MCF 10A (cell line): ENCODE data around the gene ATP6V0E1. TPM values are rescaled to one million over a fixed set of nuclear protein-coding genes. Genes with fewer than 3 reads are reported as not detected.
"Not testable (repeated sequence)": the region's sequence is repeated elsewhere in the genome, so short reads cannot be mapped to it uniquely, and the experiment has no call there.

Source experiments
- BruUV-seq: library from RNA; stranded (reverse); fragments of 400-500 nt; replicated peaks from 2 replicates; lab custom pipeline; 2021; lab: Mats Ljungman, UMichigan
- CTCF ChIA-PET: fragments of 300-600 bp; sonication (Branson Sonifier 250); formaldehyde crosslinking; extraction: SDS; loops from one replicate; lab custom pipeline; 2021; ENCODE audit warnings: antibody characterized with exemption, inconsistent platforms; lab: Yijun Ruan, JAX
- POLR2A ChIA-PET: fragments of 300-600, 350-650 bp; sonication (Branson Sonifier 250); formaldehyde crosslinking; extraction: SDS; loops from one replicate; lab custom pipeline; 2020; ENCODE audit warnings: antibody characterized with exemption, inconsistent platforms; lab: Yijun Ruan, JAX
- DNase-seq: peaks from one replicate; pipeline ENCODE4 v3.0.0-alpha.2; 2018; ENCODE audit not compliant: unreplicated experiment
- H3K27ac Mint-ChIP-seq: one replicate; pipeline ENCODE4 v1.8.0; 2022; ENCODE audit warnings: mild to moderate bottlenecking, low read depth, mixed read lengths; ENCODE audit not compliant: unreplicated experiment
- H3K27me3 Mint-ChIP-seq: one replicate; pipeline ENCODE4 v1.8.0; 2022; ENCODE audit warnings: mixed read lengths; ENCODE audit not compliant: insufficient read depth, unreplicated experiment
- H3K36me3 Mint-ChIP-seq: one replicate; pipeline ENCODE4 v1.8.0; 2022; ENCODE audit warnings: mild to moderate bottlenecking, moderate library complexity, mixed read lengths; ENCODE audit not compliant: insufficient read depth, unreplicated experiment
- H3K4me1 Mint-ChIP-seq: one replicate; pipeline ENCODE4 v1.8.0; 2022; ENCODE audit warnings: mixed read lengths; ENCODE audit not compliant: insufficient read depth, unreplicated experiment
- H3K4me3 Mint-ChIP-seq: one replicate; pipeline ENCODE4 v1.8.0; 2022; ENCODE audit warnings: mild to moderate bottlenecking, moderate library complexity, mixed read lengths; ENCODE audit not compliant: unreplicated experiment
- H3K9me3 Mint-ChIP-seq: one replicate; pipeline ENCODE4 v1.8.0; 2022; ENCODE audit warnings: mixed read lengths; ENCODE audit not compliant: unreplicated experiment
- intact Hi-C: fragments of 100-400 bp; cut with micrococcal nuclease; formaldehyde crosslinking; loops from 2 replicates; pipeline ENCODE4 v1.14.1; 2022
- total RNA-seq: library from RNA; stranded (reverse); gene quantifications from 2 replicates; pipeline ENCODE4 v1.2.3, GENCODE V29; 2022
- TF ChIP-seq, protein P1 (sequence below): fragments of 200-600 bp; IDR thresholded peaks from one replicate; pipeline ENCODE4 v1.8.0; 2022; ENCODE audit warnings: antibody characterized with exemption, mild to moderate bottlenecking; ENCODE audit not compliant: unreplicated experiment

The ATP6V0E1 gene
- total RNA-seq, 1 experiment from 2014 or later = 171 TPM

DNA sequence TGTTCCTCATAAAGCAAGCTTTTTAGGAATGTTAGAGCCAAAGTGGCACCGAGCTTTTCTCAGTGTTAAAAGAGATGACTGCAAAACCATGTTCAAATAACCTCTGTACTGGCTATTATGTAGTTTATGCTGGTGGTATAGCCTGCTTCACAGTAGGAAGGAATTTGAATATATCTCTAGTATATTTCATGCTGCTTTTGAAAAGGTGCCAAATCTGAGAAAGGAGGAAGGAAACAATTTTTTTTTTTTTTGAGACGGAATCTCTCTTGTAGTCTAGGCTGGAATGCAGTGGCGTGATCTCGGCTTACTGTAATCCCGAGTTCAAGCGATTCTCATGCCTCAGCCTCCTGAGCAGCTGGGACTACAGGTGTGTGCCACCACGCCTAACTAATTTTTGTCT, 86.1 kb downstream of the ATP6V0E1 start:
- no peaks in the 10 kb centered on the region for H3K27me3 Mint-ChIP-seq
- TF ChIP-seq, protein P1, sequence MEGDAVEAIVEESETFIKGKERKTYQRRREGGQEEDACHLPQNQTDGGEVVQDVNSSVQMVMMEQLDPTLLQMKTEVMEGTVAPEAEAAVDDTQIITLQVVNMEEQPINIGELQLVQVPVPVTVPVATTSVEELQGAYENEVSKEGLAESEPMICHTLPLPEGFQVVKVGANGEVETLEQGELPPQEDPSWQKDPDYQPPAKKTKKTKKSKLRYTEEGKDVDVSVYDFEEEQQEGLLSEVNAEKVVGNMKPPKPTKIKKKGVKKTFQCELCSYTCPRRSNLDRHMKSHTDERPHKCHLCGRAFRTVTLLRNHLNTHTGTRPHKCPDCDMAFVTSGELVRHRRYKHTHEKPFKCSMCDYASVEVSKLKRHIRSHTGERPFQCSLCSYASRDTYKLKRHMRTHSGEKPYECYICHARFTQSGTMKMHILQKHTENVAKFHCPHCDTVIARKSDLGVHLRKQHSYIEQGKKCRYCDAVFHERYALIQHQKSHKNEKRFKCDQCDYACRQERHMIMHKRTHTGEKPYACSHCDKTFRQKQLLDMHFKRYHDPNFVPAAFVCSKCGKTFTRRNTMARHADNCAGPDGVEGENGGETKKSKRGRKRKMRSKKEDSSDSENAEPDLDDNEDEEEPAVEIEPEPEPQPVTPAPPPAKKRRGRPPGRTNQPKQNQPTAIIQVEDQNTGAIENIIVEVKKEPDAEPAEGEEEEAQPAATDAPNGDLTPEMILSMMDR = no peak
- H3K36me3 Mint-ChIP-seq = peaks cover 22% of the 10 kb centered on the region
- BruUV-seq = no TSS peak
- H3K9me3 Mint-ChIP-seq = no peaks in the 10 kb centered on the region
- H3K27ac Mint-ChIP-seq = no peak overlapping the region
- ChIA-PET CTCF (interaction anchor here (0.8 kb wide), 1 partner anchor 11 kb away, joined by 4 read pairs; no protein-coding TSS in a partner anchor), POLR2A (interaction anchor here (0.6 to 4.0 kb wide), 5 partner anchors 13 to 1950 kb away, joined by 3 to 14 read pairs (median 4); partner anchors contain the start of gene ATP6V0E1)
- no peak for DNase-seq
- no peak overlapping the region for H3K4me3 Mint-ChIP-seq
- H3K4me1 Mint-ChIP-seq = peaks cover 27% of the 10 kb centered on the region
- intact Hi-C loops = no loop called here

GRCh38 chr5:173075137-173075843, 91.7 kb downstream of the ATP6V0E1 start:
- CTCF ChIA-PET = no interaction called here
- H3K27me3 Mint-ChIP-seq = no peaks in the 10 kb centered on the region

GRCh38 chr5:173075970-173076369, 92.4 kb downstream of the ATP6V0E1 start:
- no peak overlapping the region for H3K27ac Mint-ChIP-seq
- BruUV-seq = no TSS peak
- H3K9me3 Mint-ChIP-seq = no peaks in the 10 kb centered on the region
- peaks cover 23% of the 10 kb centered on the region for H3K36me3 Mint-ChIP-seq
- no peak for DNase-seq
- H3K4me1 Mint-ChIP-seq = peaks cover 23% of the 10 kb centered on the region
- ChIA-PET CTCF (no interaction called here), POLR2A (interaction anchor here (1.0 kb wide), 1 partner anchor 19 kb away, joined by 3 read pairs; no protein-coding TSS in a partner anchor)
- no peaks in the 10 kb centered on the region for H3K27me3 Mint-ChIP-seq
- no peak overlapping the region for H3K4me3 Mint-ChIP-seq
- intact Hi-C loops = no loop called here
- TF ChIP-seq, protein P1 = no peak

More at GRCh38 chr5:173075137-173075843, 91.7 kb downstream of the ATP6V0E1 start:
- peaks cover 28% of the 10 kb centered on the region for H3K4me1 Mint-ChIP-seq
- no peak for DNase-seq
- no peaks in the 10 kb centered on the region for H3K9me3 Mint-ChIP-seq
- intact Hi-C loops = no loop called here
- peaks cover 16% of the 10 kb centered on the region for H3K36me3 Mint-ChIP-seq
- TF ChIP-seq, protein P1 = no peak
- H3K27ac Mint-ChIP-seq = no peak overlapping the region
- POLR2A ChIA-PET = interaction anchor here (0.5 to 1.0 kb wide), 3 partner anchors 10 to 73 kb away, joined by 3 to 4 read pairs (median 3); no protein-coding TSS in a partner anchor
- no peak overlapping the region for H3K4me3 Mint-ChIP-seq
- BruUV-seq = no TSS peak

DNA sequence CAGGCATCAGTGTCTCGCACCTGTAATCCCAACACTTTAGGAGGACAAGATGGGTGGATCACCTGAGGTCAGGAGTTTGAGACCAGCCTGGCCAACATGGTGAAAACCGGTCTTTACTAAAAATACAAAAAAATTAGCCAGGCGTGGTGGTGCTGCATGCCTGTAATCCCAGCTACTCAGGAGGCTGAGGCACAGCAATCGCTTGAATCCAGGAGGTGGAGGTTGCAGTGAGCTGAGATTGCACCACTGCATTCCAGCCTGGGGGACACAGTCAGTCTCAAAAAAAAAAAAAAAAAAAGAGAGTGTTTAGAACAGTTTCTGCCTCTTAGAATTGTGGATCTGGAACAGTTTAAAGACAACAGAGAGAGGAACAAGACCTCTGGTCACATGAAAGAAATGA, 92.9 kb downstream of the ATP6V0E1 start:
- H3K27ac Mint-ChIP-seq, CTCF ChIA-PET: not testable (repeated sequence)

More for the DNA sequence above, 92.9 kb downstream of the ATP6V0E1 start:
- H3K9me3 Mint-ChIP-seq, BruUV-seq, H3K27me3 Mint-ChIP-seq, intact Hi-C loops, POLR2A ChIA-PET, DNase-seq, H3K4me3 Mint-ChIP-seq: not testable (repeated sequence)
- Mint-ChIP-seq H3K36me3 (peaks cover 28% of the 10 kb centered on the region), H3K4me1 (peaks cover 21% of the 10 kb centered on the region)
